ENCODE results near the gene FSD2.

GRCh38 chr15:82833362-82833682, 27.5 kb upstream of the FSD2 start:
- TF ChIP-seq CTCF (IDR thresholded peaks at IDR 0.05): no peak
- no peak for TF ChIP-seq POLR2A (IDR thresholded peaks at IDR 0.05)

Data from thyroid gland (tissue), 4 donors.